B cell (primary cell): ENCODE measurements around the gene COLQ. TPM values are rescaled to one million over a fixed set of nuclear protein-coding genes. Genes with fewer than 3 reads are reported as not detected.

Experiments
- ATAC-seq: fragments of 200-7000 bp; cut with Tn5 transposase; one replicate; pipeline ENCODE4 v1.10.0; 2021; ENCODE audit warnings: low read depth, mild to moderate bottlenecking, moderate number of reproducible peaks, moderate library complexity
- CTCF ChIA-PET: fragments of 350-600 bp; sonication (Branson Sonifier 250); formaldehyde crosslinking; loops from one replicate; lab custom pipeline; 2021; ENCODE audit warnings: antibody characterized with exemption, inconsistent platforms; lab: Charles Lee
- POLR2A ChIA-PET: fragments of 350-600 bp; sonication (Branson Sonifier 250); formaldehyde crosslinking; loops from one replicate; lab custom pipeline; 2021; ENCODE audit warnings: antibody characterized with exemption; lab: Charles Lee
- DNase-seq: peaks from one replicate; pipeline ENCODE4 v3.0.0; 2013
- H2AFZ ChIP-seq: 2 replicates; pipeline ENCODE4 v1.6.1; 2012; ENCODE audit warnings: mild to moderate bottlenecking, low read depth, low read length; ENCODE audit not compliant: insufficient read depth, poor library complexity, severe bottlenecking
- H3K27ac ChIP-seq, 2 donors: 1 replicate in 1 of 2; 2 replicates in 1 of 2; pipeline ENCODE4 v1.5.1; 2012 to 2013; ENCODE audit warnings: low read length in 2 of 2, mild to moderate bottlenecking in 2 of 2, moderate library complexity in 1 of 2
- H3K27me3 ChIP-seq, 4 experiments: fragments of 200-600 bp in 1 of 4; sonication (generic) in 1 of 4; replicated peaks in 1 of 4; 1 replicate in 2 of 4; 2 replicates in 2 of 4; pipeline versions ENCODE4 v1.6.1 to v1.7.0; 2013 to 2016; ENCODE audit warnings: low read length in 3 of 4, mild to moderate bottlenecking in 2 of 4, mixed read lengths in 1 of 4, moderate library complexity in 1 of 4; ENCODE audit not compliant: insufficient read depth in 4 of 4, control insufficient read depth in 3 of 4; ENCODE audit errors: control extremely low read depth in 1 of 4
- H3K36me3 ChIP-seq, 2 experiments: replicated peaks in 1 of 2; 1 replicate in 1 of 2; 2 replicates in 1 of 2; pipeline versions ENCODE4 v1.6.1 to v1.7.1; 2013; ENCODE audit warnings: low read length in 1 of 2; ENCODE audit not compliant: insufficient read depth in 2 of 2, control insufficient read depth in 1 of 2; ENCODE audit errors: control extremely low read depth in 1 of 2, extremely low read depth in 1 of 2
- H3K4me1 ChIP-seq, 2 donors: fragments of 200-600 bp in 1 of 2; sonication (generic) in 1 of 2; 1 replicate in 1 of 2; 2 replicates in 1 of 2; pipeline versions ENCODE4 v1.5.1 to v1.6.1; 2013 to 2017; ENCODE audit warnings: low read length in 2 of 2; ENCODE audit not compliant: control insufficient read depth in 2 of 2, insufficient read depth in 2 of 2
- H3K4me2 ChIP-seq: replicated peaks from 2 replicates; pipeline ENCODE3; 2012; ENCODE audit warnings: mild to moderate bottlenecking, low read depth, low read length; ENCODE audit not compliant: poor library complexity, severe bottlenecking
- H3K4me3 ChIP-seq, 5 experiments: fragments of 200-600 bp in 1 of 5; sonication (generic) in 1 of 5; 1 replicate in 3 of 5; 2 replicates in 2 of 5; pipeline versions ENCODE4 v1.5.1 to v1.7.0; 2011 to 2016; ENCODE audit warnings: low read length in 4 of 5, mild to moderate bottlenecking in 4 of 5, low read depth in 2 of 5, control low read depth in 1 of 5, moderate library complexity in 1 of 5; ENCODE audit not compliant: insufficient read depth in 1 of 5; ENCODE audit errors: control extremely low read depth in 1 of 5, extremely low read depth in 1 of 5
- H3K79me2 ChIP-seq: fragments of 200-600 bp; sonication (generic); one replicate; pipeline ENCODE4 v1.6.0; 2016; ENCODE audit warnings: low read length; ENCODE audit not compliant: control insufficient read depth, insufficient read depth
- H3K9ac ChIP-seq: fragments of 200-600 bp; sonication (generic); 2 replicates; pipeline ENCODE4 v1.6.1; 2017; ENCODE audit warnings: mild to moderate bottlenecking, low read length, moderate library complexity
- H3K9me3 ChIP-seq, 3 donors: one replicate each; pipeline versions ENCODE4 v1.6.1 to v1.7.1; 2013; ENCODE audit warnings: low read length in 2 of 3; ENCODE audit not compliant: control insufficient read depth in 2 of 3, insufficient read depth in 1 of 3; ENCODE audit errors: control extremely low read depth in 1 of 3
- H4K20me1 ChIP-seq: 2 replicates; pipeline ENCODE4 v1.6.0; 2012; ENCODE audit warnings: mild to moderate bottlenecking, low read length; ENCODE audit not compliant: insufficient read depth, control insufficient read depth, poor library complexity, severe bottlenecking
- H3K27ac Mint-ChIP-seq: one replicate; pipeline ENCODE4 v1.8.0; 2021; ENCODE audit warnings: mixed read lengths
- H3K27me3 Mint-ChIP-seq: one replicate; pipeline ENCODE4 v1.8.0; 2021; ENCODE audit warnings: mixed read lengths
- H3K4me1 Mint-ChIP-seq: one replicate; pipeline ENCODE4 v1.8.0; 2021; ENCODE audit warnings: mixed read lengths
- H3K4me3 Mint-ChIP-seq: one replicate; pipeline ENCODE4 v1.8.0; 2021; ENCODE audit warnings: mixed read lengths
- H3K9me3 Mint-ChIP-seq: one replicate; pipeline ENCODE4 v1.8.0; 2022; ENCODE audit warnings: mixed read lengths; ENCODE audit not compliant: insufficient read depth
- CTCF ChIP-seq: fragments of 200-600 bp; IDR thresholded peaks from one replicate; pipeline ENCODE4 v1.8.0; 2022; ENCODE audit warnings: antibody characterized with exemption, mild to moderate bottlenecking
- EZH2 ChIP-seq: IDR thresholded peaks from 2 replicates; pipeline ENCODE4 v1.6.1; 2012; ENCODE audit warnings: borderline replicate concordance, low read depth, mild to moderate bottlenecking, moderate library complexity, low read length; ENCODE audit not compliant: insufficient read depth, poor library complexity, severe bottlenecking
- WGBS: methylation state at CpG from one replicate; pipeline ENCODE4 v1.1.5; 2013; ENCODE audit warnings: missing lambda C conversion rate; ENCODE audit not compliant: insufficient coverage; 5-methylcytosine and 5-hydroxymethylcytosine counted together
- intact Hi-C: fragments of 100-400 bp; cut with micrococcal nuclease; formaldehyde crosslinking; loops from one replicate; pipeline ENCODE4 v1.10.0; 2022
- polyA plus RNA-seq: library from polyadenylated mRNA; depleted of rRNA; stranded (reverse); fragments of >200 nt; gene quantifications from 2 replicates; pipeline ENCODE4 v1.2.3, GENCODE V29; 2012
- total RNA-seq, 2 donors: library from RNA; stranded (reverse); fragments of 120-200 nt in 1 of 2; gene quantifications; 1 replicate in 1 of 2; 2 replicates in 1 of 2; pipeline versions ENCODE4 v1.2.3 to v1.2.4, GENCODE V29; 2013 to 2022

COLQ gene
- total and polyA plus RNA-seq, 2 donors (not counting 1 experiment from before 2014, with no cell fraction given) = 1.9 to 2.5 TPM

GRCh38 chr3:15456321-15456720 is 65.2 kb downstream of the COLQ start:
- no peaks in the 10 kb centered on the region for H3K36me3 ChIP-seq
- H3K4me3 ChIP-seq = no peak overlapping the region
- no peaks in the 10 kb centered on the region for H3K79me2 ChIP-seq
- no peak overlapping the region for H3K4me3 Mint-ChIP-seq
- ATAC-seq = no peak
- TF ChIP-seq CTCF (no peak), EZH2 (no peak)
- H3K4me2 ChIP-seq = no peak overlapping the region
- intact Hi-C loops = no loop called here
- 96% methylated on average over 2 of the region's 2 CpGs for WGBS
- no peak for DNase-seq
- H3K27me3 ChIP-seq = no peaks in the 10 kb centered on the region
- no peaks in the 10 kb centered on the region for H3K9me3 ChIP-seq
- no peaks in the 10 kb centered on the region for H3K4me1 Mint-ChIP-seq
- CTCF ChIA-PET = no interaction called here
- no peak overlapping the region for H3K27ac Mint-ChIP-seq
- no peaks in the 10 kb centered on the region for H3K9me3 Mint-ChIP-seq
- H3K27ac ChIP-seq = no peak overlapping the region
- no peaks in the 10 kb centered on the region for H3K27me3 Mint-ChIP-seq
- H3K4me1 ChIP-seq = no peaks in the 10 kb centered on the region
- no peak overlapping the region for H3K9ac ChIP-seq
- H2AFZ ChIP-seq = no peak overlapping the region
- H4K20me1 ChIP-seq = no peaks in the 10 kb centered on the region
- POLR2A ChIA-PET = no interaction called here

GRCh38 chr3:15455756-15456155 is 65.8 kb downstream of the COLQ start:
- Mint-ChIP-seq H3K27me3 (no peaks in the 10 kb centered on the region), H3K4me3 (no peak overlapping the region), H3K9me3 (no peaks in the 10 kb centered on the region), H3K4me1 (no peaks in the 10 kb centered on the region), H3K27ac (no peak overlapping the region)
- Histone ChIP-seq H2AFZ (no peak overlapping the region), H3K9ac (no peak overlapping the region), H3K4me3 (no peak overlapping the region), H3K36me3 (no peaks in the 10 kb centered on the region), H3K9me3 (no peaks in the 10 kb centered on the region), H3K27me3 (no peaks in the 10 kb centered on the region), H3K4me1 (no peaks in the 10 kb centered on the region), H3K27ac (no peak overlapping the region), H3K79me2 (no peaks in the 10 kb centered on the region), H4K20me1 (no peaks in the 10 kb centered on the region), H3K4me2 (no peak overlapping the region)
- ATAC-seq (no peak), DNase-seq (no peak)
- 99% methylated on average over 7 of the region's 7 CpGs for WGBS
- CTCF ChIA-PET = no interaction called here
- POLR2A ChIA-PET = no interaction called here
- intact Hi-C loops = no loop called here
- TF ChIP-seq EZH2 (no peak), CTCF (no peak)
